ENCODE measurements around the gene MTURN. TPM values are rescaled to one million over a fixed set of nuclear protein-coding genes. Genes with fewer than 3 reads are reported as not detected.
"Not testable (repeated sequence)": the region's sequence is repeated elsewhere in the genome, so short reads cannot be mapped to it uniquely, and the experiment has no call there.

MTURN gene
- total RNA-seq, 1 experiment from 2014 or later, result 112 TPM

- in situ Hi-C loops (cut with HindIII; ENCODE audit: low pct_unique_long_range_greater_than_20kb, low sequenced_read_pairs), result no loop called here
- DNase-seq (ENCODE audit: low read depth, low spot score), result no peak
Observed at GRCh38 chr7:30184791-30185487, 50.2 kb downstream of the MTURN start.

- no peak for DNase-seq (ENCODE audit: low read depth, low spot score)
- in situ Hi-C loops (cut with HindIII; ENCODE audit: low pct_unique_long_range_greater_than_20kb, low sequenced_read_pairs), result no loop called here
Observed at GRCh38 chr7:30185496-30185895, 50.7 kb downstream of the MTURN start.

DNA sequence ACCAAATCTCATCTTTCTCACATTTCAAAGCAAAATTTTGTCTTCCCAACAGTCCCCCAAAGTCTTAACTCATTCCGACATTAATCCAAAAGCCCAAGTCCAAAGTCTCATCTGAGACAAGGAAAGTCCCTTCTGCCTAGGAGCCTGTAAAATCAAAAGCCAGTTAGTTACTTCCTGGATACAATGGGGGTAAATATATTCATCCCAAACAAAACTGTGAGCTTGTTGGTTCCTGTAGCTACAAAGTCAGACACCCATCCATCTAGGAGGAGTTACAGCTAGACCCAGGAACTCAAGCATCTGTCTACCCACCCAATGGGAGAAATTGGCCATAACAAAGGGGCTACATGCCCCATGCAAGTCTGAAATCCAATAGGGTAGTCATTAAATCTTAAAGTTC lies 51.9 kb downstream of the MTURN start:
- in situ Hi-C loops (cut with HindIII; ENCODE audit: low pct_unique_long_range_greater_than_20kb, low sequenced_read_pairs), result no loop called here
- DNase-seq (ENCODE audit: low read depth, low spot score), result no peak

DNA sequence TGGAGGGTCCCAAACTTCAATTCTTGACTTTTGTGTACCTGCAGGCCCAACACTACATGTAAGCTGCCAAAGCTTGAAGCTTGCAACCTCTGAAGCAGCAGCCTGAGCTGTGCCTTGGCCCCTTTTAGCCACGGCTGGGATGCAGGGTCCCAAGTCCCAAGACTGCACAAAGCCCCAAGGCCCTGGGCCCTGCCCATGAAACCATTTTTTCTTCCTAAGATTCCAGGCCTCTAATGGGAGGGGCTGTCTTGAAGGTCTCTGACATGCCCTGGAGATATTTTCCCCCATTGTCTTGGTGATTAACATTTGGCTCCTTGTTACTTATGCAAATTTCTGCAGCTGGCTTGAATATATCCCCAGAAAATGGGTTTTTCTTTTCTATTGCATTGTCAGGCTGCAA lies 52.7 kb downstream of the MTURN start:
- in situ Hi-C loops (cut with HindIII; ENCODE audit: low pct_unique_long_range_greater_than_20kb, low sequenced_read_pairs), result no loop called here
- no peak for DNase-seq (ENCODE audit: low read depth, low spot score)

DNA sequence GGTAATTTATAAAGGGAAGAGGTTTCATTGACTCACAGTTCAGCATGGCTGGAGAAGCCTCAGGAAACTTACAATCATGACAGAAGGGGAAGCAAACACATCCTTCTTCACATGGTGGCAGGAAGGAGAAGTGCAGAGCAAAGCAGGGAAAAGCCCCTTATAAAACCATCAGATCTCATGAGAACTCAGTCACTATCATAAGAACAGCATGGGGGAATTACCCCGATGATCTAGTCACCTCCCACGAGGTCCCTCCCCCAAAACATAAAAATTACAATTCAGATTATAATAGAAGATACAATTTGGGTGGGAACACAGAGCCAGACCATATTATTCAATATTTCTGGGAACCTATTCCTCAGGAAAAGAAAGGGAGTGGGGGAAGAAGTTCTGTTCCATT lies 53.6 kb downstream of the MTURN start:
- DNase-seq (ENCODE audit: low read depth, low spot score); in situ Hi-C loops (cut with HindIII; ENCODE audit: low pct_unique_long_range_greater_than_20kb, low sequenced_read_pairs): not testable (repeated sequence)

DNA sequence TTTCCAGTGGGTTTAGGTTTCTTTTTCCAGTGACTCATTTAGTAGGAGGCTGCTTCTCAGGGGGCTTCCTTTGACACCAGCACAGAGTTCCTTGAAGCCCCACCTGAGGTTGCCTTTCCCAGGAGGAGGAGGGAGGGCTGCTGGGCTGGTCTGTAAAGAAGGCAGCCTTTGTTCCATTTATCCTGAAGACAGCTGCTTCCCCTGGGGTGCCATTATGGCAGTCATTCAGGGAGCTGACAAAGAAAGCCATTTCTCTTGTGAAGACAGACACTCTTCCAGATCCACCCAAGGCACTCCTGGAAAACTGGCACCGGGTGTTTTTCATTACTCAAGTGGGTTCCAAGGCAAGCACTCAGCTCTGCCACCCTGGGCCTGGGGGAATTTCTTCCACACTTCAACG lies 54.0 kb downstream of the MTURN start:
- in situ Hi-C loops (cut with HindIII; ENCODE audit: low pct_unique_long_range_greater_than_20kb, low sequenced_read_pairs), result no loop called here
- DNase-seq (ENCODE audit: low read depth, low spot score), result peak; percentile 72

GRCh38 chr7:30191809-30192208 lies 57.0 kb downstream of the MTURN start:
- no peak for DNase-seq (ENCODE audit: low read depth, low spot score)
- in situ Hi-C loops (cut with HindIII; ENCODE audit: low pct_unique_long_range_greater_than_20kb, low sequenced_read_pairs), result no loop called here

GRCh38 chr7:30193336-30193943 lies 58.7 kb downstream of the MTURN start:
- no peak for DNase-seq (ENCODE audit: low read depth, low spot score)
- in situ Hi-C loops (cut with HindIII; ENCODE audit: low pct_unique_long_range_greater_than_20kb, low sequenced_read_pairs), result no loop called here

GRCh38 chr7:30196408-30196807 lies 61.6 kb downstream of the MTURN start:
- in situ Hi-C loops (cut with HindIII; ENCODE audit: low pct_unique_long_range_greater_than_20kb, low sequenced_read_pairs), result no loop called here

GRCh38 chr7:30197438-30197837 lies 62.7 kb downstream of the MTURN start:
- no peak for DNase-seq (ENCODE audit: low read depth, low spot score)
- in situ Hi-C loops (cut with HindIII; ENCODE audit: low pct_unique_long_range_greater_than_20kb, low sequenced_read_pairs), result no loop called here

More at GRCh38 chr7:30196408-30196807, 61.6 kb downstream of the MTURN start:
- no peak for DNase-seq (ENCODE audit: low read depth, low spot score)

- DNase-seq (ENCODE audit: low read depth, low spot score), result no peak
- in situ Hi-C loops (cut with HindIII; ENCODE audit: low pct_unique_long_range_greater_than_20kb, low sequenced_read_pairs), result no loop called here
Observed at GRCh38 chr7:30199271-30199670, 64.5 kb downstream of the MTURN start.

DNA sequence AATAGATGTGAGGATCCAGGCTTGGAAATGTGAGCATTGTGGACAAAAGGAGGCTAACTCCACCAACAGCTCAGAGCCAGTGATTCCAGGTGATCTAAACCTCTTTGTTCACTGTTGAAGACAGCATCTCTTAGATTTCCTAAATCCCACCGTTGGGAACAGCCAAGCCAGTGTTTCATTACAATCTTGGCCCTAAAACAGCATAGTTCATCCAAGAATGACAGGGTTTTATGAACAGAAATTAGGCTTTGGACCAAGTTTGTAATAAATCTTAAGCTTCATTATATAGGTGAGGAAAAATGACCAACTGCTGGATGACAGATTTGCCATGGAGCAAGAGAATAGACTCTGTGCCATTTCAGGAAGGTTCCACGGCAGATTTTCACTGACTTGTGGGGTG lies 65.8 kb downstream of the MTURN start:
- DNase-seq (ENCODE audit: low read depth, low spot score), result no peak
- in situ Hi-C loops (cut with HindIII; ENCODE audit: low pct_unique_long_range_greater_than_20kb, low sequenced_read_pairs), result no loop called here

- no peak for DNase-seq (ENCODE audit: low read depth, low spot score)
- in situ Hi-C loops (cut with HindIII; ENCODE audit: low pct_unique_long_range_greater_than_20kb, low sequenced_read_pairs), result no loop called here
Observed at GRCh38 chr7:30201161-30201666, 66.4 kb downstream of the MTURN start.

DNA sequence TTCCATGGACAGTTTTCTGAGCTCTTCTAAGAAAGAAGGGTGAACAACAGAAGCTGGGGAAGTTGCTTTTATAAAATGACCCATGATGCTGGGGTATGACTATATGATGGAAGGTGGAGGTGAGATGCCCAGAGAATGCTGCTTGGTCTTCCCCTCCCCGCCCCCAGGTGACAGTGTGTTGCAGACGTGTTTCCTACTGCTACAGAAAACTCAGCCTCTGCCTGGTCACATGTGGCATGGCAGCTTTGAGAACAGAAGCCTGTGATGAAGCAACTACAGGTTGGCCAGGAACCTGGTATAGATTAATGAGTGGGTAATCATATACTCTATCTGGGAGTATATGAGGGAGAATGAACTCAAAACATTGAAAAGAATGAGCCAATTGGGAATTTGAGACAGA lies 67.1 kb downstream of the MTURN start:
- DNase-seq (ENCODE audit: low read depth, low spot score), result no peak
- in situ Hi-C loops (cut with HindIII; ENCODE audit: low pct_unique_long_range_greater_than_20kb, low sequenced_read_pairs), result no loop called here

DNA sequence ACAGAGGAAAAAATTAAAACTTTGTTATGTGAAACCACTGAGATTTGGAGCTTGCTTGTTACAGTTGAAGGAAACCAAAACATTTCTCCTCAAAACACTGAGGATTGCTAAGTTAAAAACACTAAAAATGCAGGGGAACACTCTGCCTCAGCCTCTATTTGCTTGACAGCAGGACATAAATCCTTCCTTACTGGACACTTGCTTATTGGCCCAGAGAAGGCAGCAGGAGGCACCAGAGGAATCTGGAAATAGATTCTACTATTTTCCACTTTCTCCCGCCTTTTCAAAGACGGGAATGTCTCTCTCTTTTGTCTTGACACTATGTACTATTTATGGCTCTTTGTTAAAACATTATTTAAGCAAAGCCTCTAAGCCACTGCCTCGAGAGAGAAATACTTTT lies 67.9 kb downstream of the MTURN start:
- no peak for DNase-seq (ENCODE audit: low read depth, low spot score)
- in situ Hi-C loops (cut with HindIII; ENCODE audit: low pct_unique_long_range_greater_than_20kb, low sequenced_read_pairs), result no loop called here

DNA sequence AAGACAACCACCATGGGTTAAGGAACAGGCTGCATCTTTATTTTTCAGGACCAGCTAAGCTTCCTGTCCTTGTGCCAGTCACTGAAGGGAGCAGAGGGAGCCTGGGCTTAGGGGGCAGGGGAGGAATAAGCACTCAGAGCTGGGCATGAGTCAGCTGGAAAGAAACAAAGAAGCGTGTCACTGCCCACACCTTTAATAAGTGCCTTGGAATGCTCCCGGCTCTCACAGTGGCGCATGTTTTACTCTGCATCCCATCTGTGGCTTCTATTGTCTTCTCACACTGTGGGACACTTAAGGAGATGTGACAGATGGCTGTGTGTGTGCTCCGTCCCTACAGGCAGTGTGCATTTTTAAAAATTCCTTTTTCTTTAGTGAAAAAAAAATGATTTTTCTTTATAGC lies 71.7 kb downstream of the MTURN start:
- DNase-seq (ENCODE audit: low read depth, low spot score), result no peak
- in situ Hi-C loops (cut with HindIII; ENCODE audit: low pct_unique_long_range_greater_than_20kb, low sequenced_read_pairs), result no loop called here

- no peak for DNase-seq (ENCODE audit: low read depth, low spot score)
- in situ Hi-C loops (cut with HindIII; ENCODE audit: low pct_unique_long_range_greater_than_20kb, low sequenced_read_pairs), result no loop called here
Observed at GRCh38 chr7:30206942-30207341, 72.2 kb downstream of the MTURN start.

DNA sequence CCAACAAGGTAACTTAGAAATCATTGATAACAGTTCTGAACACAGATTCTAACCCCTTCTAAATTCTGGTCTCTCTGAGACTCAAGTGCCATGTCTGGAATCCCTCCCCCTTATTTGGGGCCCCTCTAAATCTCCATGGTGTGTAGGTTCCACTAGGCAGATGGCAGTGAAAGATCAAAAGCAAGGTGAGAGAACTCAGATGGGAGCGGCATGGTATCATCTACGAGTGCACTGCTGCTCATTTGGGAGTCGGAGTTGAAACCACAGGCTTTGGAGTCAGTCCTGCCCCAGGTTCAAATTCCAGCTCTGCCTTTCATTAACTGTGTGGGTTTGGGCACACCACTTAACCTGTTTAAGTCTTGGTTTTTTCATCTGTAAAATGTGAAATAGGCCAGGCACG lies 72.6 kb downstream of the MTURN start:
- in situ Hi-C loops (cut with HindIII; ENCODE audit: low pct_unique_long_range_greater_than_20kb, low sequenced_read_pairs), result no loop called here

GRCh38 chr7:30209951-30210350 lies 75.2 kb downstream of the MTURN start:
- DNase-seq (ENCODE audit: low read depth, low spot score), result no peak
- in situ Hi-C loops (cut with HindIII; ENCODE audit: low pct_unique_long_range_greater_than_20kb, low sequenced_read_pairs), result no loop called here

More for the DNA sequence above, 72.6 kb downstream of the MTURN start:
- no peak for DNase-seq (ENCODE audit: low read depth, low spot score)
